HG03139 (cell line): Measurements from ENCODE around the gene KCNJ12.
"Not testable (repeated sequence)": the region's sequence is repeated elsewhere in the genome, so short reads cannot be mapped to it uniquely, and the experiment has no call there.

Experiments used
- ATAC-seq: cut with Tn5 transposase; IDR thresholded peaks from one replicate; pipeline ENCODE4 v1.9.1; 2021; ENCODE audit not compliant: unreplicated experiment

Gene KCNJ12

DNA sequence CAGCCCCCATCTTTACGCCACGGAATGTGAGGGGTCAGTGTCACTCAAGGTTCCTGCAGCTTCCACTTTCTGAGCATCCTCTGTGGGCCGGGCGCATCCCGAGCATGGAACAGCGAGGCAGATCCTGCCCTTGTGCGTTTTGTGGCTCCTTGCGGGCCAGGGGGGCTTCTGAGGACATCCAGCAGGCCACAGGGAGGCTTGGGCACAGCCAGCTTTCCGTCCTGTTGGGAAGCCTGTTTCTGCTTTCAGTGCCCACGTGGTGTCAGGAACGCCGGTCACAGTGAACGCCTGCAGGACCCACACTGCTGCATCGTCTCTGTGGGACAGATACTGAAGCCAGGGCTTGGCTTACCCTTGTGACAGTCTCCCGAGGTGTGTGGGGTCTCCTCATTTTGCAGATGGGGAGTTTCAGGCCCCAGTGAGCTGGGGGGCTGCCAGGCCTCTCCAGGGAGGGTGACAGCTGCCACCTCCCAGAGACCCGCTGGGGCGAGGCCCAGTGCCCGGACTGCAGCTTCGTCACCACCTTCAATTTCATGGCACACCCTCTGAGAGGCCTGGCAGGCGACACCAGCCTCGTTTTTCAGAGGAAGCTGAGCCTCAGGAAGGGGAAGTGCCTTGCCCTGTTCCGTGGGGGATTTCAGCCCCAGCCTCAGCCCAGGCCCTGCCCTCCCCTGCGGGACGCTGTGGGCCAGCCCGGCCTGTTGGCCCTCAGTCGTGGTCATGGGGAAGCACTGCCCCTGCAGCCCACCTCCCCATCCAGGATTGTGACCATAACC, 29.0 kb downstream of the KCNJ12 start:
- not testable (repeated sequence) for ATAC-seq

GRCh38 chr17:21405904-21406400, 29.8 kb downstream of the KCNJ12 start:
- ATAC-seq: not testable (repeated sequence)

GRCh38 chr17:21406616-21407404, 30.7 kb downstream of the KCNJ12 start:
- ATAC-seq: not testable (repeated sequence)

DNA sequence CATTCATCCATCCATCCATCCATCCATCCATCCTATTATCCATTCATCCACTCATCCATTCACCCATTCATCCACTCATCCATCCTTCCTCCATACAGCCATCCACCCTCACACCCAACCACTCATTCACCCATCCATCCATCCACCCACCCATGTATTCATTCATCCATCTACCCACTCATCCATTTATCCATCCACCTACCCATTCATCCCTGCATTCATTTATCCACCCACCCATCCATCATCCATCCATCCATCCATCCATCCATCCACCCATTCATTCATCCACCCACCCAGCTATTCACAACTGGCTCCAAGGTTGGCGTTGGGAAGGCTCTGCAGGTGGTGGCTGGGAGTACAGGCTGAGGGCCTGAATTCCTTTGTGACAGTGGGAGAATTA, 31.6 kb downstream of the KCNJ12 start:
- not testable (repeated sequence) for ATAC-seq

DNA sequence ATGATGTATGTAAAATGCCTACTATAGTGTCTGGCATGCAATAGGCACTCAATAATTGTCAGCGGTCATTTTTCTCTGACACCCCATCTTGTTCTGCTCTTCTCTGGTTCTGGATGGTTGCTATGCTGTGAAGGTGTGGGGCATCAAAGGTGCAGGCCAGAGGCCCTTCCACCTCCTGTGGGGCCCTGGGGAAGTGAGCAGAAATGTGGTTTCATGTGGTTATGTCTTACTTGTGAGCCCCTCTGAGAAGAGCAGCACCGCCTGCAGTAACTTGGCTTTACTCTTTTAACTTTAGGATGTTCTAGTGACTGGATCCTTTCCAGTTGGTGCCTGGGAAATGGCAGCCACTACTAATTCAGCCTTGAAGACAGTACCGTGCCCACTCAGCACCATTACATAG, 32.1 kb downstream of the KCNJ12 start:
- not testable (repeated sequence) for ATAC-seq

- ATAC-seq: not testable (repeated sequence)
These were observed 32.7 kb downstream of the KCNJ12 start for GRCh38 chr17:21408766-21409300.

DNA sequence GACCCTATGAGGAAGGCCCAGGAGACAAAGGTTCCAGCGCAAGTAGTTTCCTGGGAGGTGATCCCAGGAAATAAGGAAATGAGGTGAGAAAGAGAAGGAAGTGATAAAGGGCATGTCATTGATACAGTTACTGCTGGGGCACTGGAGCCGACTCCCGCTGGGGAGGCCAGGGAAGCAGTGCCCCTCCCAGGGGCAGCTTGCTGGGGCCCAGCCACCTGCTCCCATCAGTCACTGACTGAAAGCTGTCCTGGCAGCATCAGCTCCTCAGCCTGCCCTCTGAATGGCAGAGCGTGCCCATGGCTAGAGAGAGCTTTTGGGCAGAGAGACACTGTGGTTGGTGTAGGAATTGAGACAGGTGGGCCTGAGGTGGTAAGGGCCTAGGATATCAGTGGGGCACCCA, 33.2 kb downstream of the KCNJ12 start:
- not testable (repeated sequence) for ATAC-seq

DNA sequence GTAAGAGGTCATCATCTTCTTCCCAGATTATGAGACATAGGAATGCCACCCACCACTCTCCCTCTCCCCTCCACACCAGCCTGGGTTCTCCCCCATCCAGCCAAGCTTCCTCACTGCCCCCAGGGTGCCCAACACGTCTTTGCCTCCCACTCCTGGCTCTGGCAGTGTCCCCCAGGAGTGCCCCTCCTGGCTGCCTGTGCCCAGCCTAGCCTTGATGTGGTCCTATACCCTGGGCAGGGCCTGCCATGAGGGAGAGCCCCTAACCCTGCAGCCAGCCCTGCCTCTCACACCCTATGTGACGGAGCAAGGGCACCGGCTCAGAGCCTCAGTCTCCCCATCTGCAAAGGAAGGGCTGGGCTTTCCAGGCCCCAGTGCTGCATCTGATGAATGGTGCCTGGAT, 33.8 kb downstream of the KCNJ12 start:
- not testable (repeated sequence) for ATAC-seq

DNA sequence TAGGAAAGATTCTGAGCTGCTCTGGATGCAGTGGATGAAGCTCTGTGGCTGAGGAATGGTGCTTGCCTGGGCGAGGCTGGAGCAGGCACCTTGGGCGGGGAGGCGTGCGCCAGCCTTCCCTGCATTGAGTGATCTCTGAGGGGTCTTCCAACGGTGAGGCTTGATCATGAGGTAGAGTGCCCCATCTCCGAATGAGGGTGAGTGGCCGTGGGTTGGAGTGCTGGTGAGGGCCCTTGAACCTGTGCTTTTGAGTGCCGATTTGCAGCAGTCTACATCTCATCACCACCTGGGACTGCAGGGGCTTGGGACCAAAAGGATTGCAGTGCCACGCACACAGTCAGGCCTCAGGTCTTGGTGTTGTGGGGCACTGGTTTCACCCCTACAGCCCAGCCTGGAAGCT, 34.2 kb downstream of the KCNJ12 start:
- not testable (repeated sequence) for ATAC-seq

DNA sequence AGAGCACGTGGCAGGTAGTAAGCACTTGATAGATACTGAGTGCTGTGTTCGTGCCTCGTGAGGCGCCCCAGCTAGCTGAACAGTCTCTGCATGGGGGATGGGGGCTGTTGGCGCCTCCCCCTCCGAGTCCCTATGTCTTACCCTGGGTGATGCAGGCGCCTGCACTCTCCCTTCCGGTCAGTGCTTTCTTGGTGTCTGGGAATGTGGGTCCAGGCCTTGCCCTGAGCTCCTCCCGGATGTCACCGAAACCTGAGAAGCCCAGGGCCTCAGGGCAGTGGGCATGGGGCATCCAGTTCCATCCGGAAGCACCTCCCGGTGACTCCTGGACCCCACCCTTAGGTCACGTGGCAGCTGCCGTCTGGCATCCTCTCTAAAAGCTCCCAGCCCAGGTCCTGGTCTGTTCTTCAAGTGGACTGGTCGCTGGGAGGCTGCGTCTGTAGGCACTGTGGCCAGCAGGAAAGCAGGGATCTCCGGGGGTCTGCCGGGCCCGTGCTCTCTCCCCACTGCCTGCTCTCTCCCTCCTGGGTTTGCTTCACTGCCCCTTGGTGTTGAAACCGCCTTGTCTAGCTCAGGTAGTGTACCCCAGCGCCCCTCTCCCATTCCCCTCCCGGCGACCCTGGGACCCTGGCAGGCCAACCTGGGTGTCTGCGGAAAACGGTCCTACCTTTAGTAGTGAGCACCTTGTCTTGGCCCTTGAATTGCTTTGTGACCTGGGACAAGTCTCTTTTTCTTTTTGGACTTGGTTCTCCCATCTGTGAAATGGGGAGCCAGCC, 34.9 kb downstream of the KCNJ12 start:
- ATAC-seq: not testable (repeated sequence)

GRCh38 chr17:21411679-21412205, 35.6 kb downstream of the KCNJ12 start:
- not testable (repeated sequence) for ATAC-seq

GRCh38 chr17:21412207-21412681, 36.1 kb downstream of the KCNJ12 start:
- not testable (repeated sequence) for ATAC-seq

GRCh38 chr17:21413570-21414279, 37.6 kb downstream of the KCNJ12 start:
- not testable (repeated sequence) for ATAC-seq

GRCh38 chr17:21414616-21415015, 38.5 kb downstream of the KCNJ12 start:
- not testable (repeated sequence) for ATAC-seq

- not testable (repeated sequence) for ATAC-seq
These were observed 39.2 kb downstream of the KCNJ12 start for GRCh38 chr17:21415166-21415990.

GRCh38 chr17:21416471-21416981, 40.4 kb downstream of the KCNJ12 start:
- not testable (repeated sequence) for ATAC-seq

DNA sequence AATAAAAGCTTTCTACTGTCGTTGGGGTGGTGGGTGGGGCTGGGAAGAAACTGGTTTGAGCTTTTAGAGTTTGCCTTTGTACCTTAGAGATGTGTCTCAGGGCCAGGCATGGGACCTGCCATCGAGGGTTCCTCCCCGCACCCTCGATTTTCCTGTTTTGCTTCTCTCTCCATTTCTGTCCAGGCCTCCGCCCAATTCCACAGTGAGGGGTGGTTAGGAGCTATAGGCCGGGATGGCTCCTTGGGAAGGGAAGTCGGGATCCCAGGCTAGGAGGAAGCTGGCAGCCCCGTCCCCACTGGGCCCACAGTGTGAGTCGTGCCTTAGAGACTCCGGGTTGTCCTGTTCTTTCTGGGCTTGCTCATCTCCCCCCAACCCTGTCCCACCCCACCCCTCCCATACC, 41.2 kb downstream of the KCNJ12 start:
- not testable (repeated sequence) for ATAC-seq

- no peak for ATAC-seq
These were observed 41.8 kb downstream of the KCNJ12 start for GRCh38 chr17:21417921-21418320.
